H1 (cell line): ENCODE results near the gene CADPS. TPM values are rescaled to one million over a fixed set of nuclear protein-coding genes. Genes with fewer than 3 reads are reported as not detected.

Experiments used
- GTF2F1 ChIP-seq: IDR thresholded peaks from 2 replicates; pipeline ENCODE4 v1.6.1; 2012; ENCODE audit warnings: low read depth, low read length, improper control_type of control experiment, borderline replicate concordance
- MAX ChIP-seq: IDR thresholded peaks from 2 replicates; pipeline ENCODE4 v1.6.1; 2012; ENCODE audit warnings: inconsistent platforms
- NANOG ChIP-seq: IDR thresholded peaks from 2 replicates; pipeline ENCODE4 v1.6.1; 2011; ENCODE audit warnings: low read length, low read depth, mild to moderate bottlenecking, inconsistent platforms; ENCODE audit not compliant: insufficient read depth, poor library complexity, severe bottlenecking
- RBBP5 ChIP-seq: IDR thresholded peaks from 2 replicates; pipeline ENCODE4 v1.7.1; 2012; ENCODE audit warnings: low read depth, mild to moderate bottlenecking, inconsistent platforms, low read length, moderate library complexity, borderline replicate concordance
- RFX5 ChIP-seq: IDR thresholded peaks from 2 replicates; pipeline ENCODE4 v1.6.1; 2011; ENCODE audit warnings: low read depth, low read length, improper control_type of control experiment, borderline replicate concordance
- SRF ChIP-seq: IDR thresholded peaks from 2 replicates; pipeline ENCODE4 v1.6.1; 2011; ENCODE audit warnings: mild to moderate bottlenecking, low read depth, low read length, moderate library complexity
- polyA plus RNA-seq, 7 experiments: library from polyadenylated mRNA; depleted of rRNA in 3 of 7; stranded (reverse) in 5 of 7; unstranded in 2 of 7; fragments of >200 nt in 5 of 7; fragments of 200-250 nt in 2 of 7; gene quantifications; 1 replicate in 5 of 7; 2 replicates in 1 of 7; 4 replicates in 1 of 7; pipeline versions ENCODE4 v1.2.1 to v1.2.3, GENCODE V29; 2011 to 2013; ENCODE audit warnings: missing spikeins in 2 of 7, mixed read lengths in 2 of 7
- total RNA-seq: library from RNA; stranded (reverse); fragmentation: NEBNext Ultra II Directional; extraction: Animal tissue kit (Norgen Biotek cat#: 25700); gene quantifications from 2 replicates; pipeline ENCODE4 v1.2.1, GENCODE V29; 2021

CADPS gene
- total and polyA plus RNA-seq, 2 of the 8 experiments (the other 6 are each of a cell fraction or from before 2014, with no cell fraction given) = 7.1 to 10.2 TPM

- TF ChIP-seq GTF2F1 = no peak
- TF ChIP-seq RFX5 = no peak
- no peak for TF ChIP-seq MAX
- no peak for TF ChIP-seq SRF
- no peak for TF ChIP-seq NANOG
- no peak for TF ChIP-seq RBBP5
These were observed 407.1 kb downstream of the CADPS start (continued) for GRCh38 chr3:62467966-62468722.
